ENCODE results near the gene CD55.
"Not testable (repeated sequence)": the region's sequence is repeated elsewhere in the genome, so short reads cannot be mapped to it uniquely, and the experiment has no call there.

The CD55 gene

GRCh38 chr1:207306023-207306422 lies 15.5 kb upstream of the CD55 start:
- no peak for DNase-seq

GRCh38 chr1:207306603-207307002 lies 14.9 kb upstream of the CD55 start:
- DNase-seq: no peak

GRCh38 chr1:207308451-207309190 lies 12.9 kb upstream of the CD55 start:
- no peak for DNase-seq

- DNase-seq: no peak
These were observed 11.7 kb upstream of the CD55 start for GRCh38 chr1:207309745-207310273.

GRCh38 chr1:207311888-207312603 lies 9.4 kb upstream of the CD55 start:
- no peak for DNase-seq

- DNase-seq: no peak
These were observed 8.9 kb upstream of the CD55 start for GRCh38 chr1:207312604-207312920.

- DNase-seq: no peak
These were observed 8.3 kb upstream of the CD55 start for GRCh38 chr1:207313131-207313530.

GRCh38 chr1:207314816-207315215 lies 6.7 kb upstream of the CD55 start:
- no peak for DNase-seq

- no peak for DNase-seq
These were observed 6.0 kb upstream of the CD55 start for GRCh38 chr1:207315435-207315834.

- no peak for DNase-seq
These were observed 5.3 kb upstream of the CD55 start for GRCh38 chr1:207316141-207316540.

- DNase-seq: no peak
These were observed 4.7 kb upstream of the CD55 start for GRCh38 chr1:207316622-207317391.

- DNase-seq: no peak
These were observed 3.9 kb upstream of the CD55 start for GRCh38 chr1:207317561-207317960.

GRCh38 chr1:207318072-207318619 lies 3.3 kb upstream of the CD55 start:
- DNase-seq: no peak

- no peak for DNase-seq
These were observed 2.3 kb upstream of the CD55 start for GRCh38 chr1:207319199-207319598.

- not testable (repeated sequence) for DNase-seq
These were observed 1.4 kb upstream of the CD55 start for GRCh38 chr1:207320105-207320504.

GRCh38 chr1:207321790-207322645 lies 540 bp downstream of the CD55 start:
- DNase-seq: peak; percentile 30 to 36

GRCh38 chr1:207323425-207324225 lies 2.1 kb downstream of the CD55 start:
- no peak for DNase-seq

- DNase-seq: no peak
These were observed 6.5 kb downstream of the CD55 start for GRCh38 chr1:207328004-207328403.

GRCh38 chr1:207328908-207329440 lies 7.5 kb downstream of the CD55 start:
- no peak for DNase-seq

- no peak for DNase-seq
These were observed 8.0 kb downstream of the CD55 start for GRCh38 chr1:207329469-207329868.
